ENCODE data around the gene TBCD.

GRCh38 chr17:82932518-82933310 is 180.8 kb downstream of the TBCD start:
- TF ChIP-seq CTCF (conservative IDR thresholded peaks at IDR 0.05; ENCODE audit: low read length) = no peak
- no peak for TF ChIP-seq EZH2phosphoT487 (IDR thresholded peaks at IDR 0.05; ENCODE audit: borderline replicate concordance, low read depth, low read length)

All from OCI-LY7 (cell line).